ENCODE results near the gene GFPT2.
"Not testable (repeated sequence)": the region's sequence is repeated elsewhere in the genome, so short reads cannot be mapped to it uniquely, and the experiment has no call there.

GFPT2 gene

GRCh38 chr5:180304431-180305375, 48.4 kb downstream of the GFPT2 start:
- DNase-seq (ENCODE audit: low spot score), result no peak

- DNase-seq (ENCODE audit: low spot score), result no peak
Observed at GRCh38 chr5:180304016-180304292, 49.2 kb downstream of the GFPT2 start.

DNA sequence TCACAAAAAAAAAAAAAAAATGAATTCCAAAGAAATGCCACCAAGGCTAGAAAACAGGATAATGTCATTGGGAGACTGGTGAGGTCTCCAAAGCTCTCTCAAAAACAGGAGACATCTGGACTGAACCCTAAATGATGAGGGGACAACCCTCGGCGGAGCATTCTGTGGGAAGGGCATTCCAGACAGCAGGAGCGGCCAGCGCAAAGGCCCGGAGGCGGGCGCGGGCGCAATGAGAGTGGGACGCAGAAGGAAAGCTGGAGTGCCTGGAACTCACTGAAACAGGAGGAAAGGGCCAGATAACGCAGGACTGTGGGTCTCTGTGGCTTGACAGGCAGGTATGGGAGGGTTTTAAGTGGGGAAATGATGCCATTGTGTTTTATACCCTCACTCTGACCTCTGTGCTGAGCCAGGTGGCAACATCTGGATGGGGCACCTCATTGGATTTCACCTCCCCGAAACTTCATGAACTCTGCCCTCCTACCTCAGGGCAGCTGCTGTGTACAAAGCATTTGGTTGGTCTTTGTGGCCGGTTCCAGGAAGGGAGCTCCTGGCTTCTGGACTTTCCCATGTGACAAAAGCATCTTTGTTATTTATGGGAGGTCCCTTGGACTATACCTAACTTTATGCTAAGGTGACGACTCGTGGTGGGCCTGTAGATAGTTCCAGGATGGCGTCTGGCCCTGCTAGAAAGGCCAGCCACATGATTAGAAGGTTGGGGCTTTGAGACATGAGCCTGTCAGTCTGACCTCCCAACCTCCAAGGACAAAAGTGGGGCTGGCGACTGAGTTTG, 49.7 kb downstream of the GFPT2 start:
- no peak for DNase-seq (ENCODE audit: low spot score)

DNA sequence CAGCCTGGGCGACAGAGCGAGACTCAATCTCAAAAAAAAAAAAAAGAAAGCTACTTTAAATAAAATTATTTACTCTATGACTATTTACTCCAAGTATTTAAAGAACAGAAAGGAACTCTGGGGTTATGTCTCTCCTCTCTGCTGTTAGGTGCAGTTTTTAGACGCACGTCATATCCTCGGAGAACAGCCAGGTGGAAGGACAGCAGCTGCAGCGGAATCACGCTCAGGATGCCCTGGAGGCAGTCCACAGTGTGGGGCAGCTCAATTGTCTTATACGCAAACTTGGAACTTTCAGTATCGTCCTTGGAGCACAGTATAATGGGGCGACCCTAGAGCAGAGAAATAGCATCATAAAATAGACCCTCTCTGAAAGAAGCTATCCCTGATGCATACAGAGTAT, 50.9 kb downstream of the GFPT2 start:
- no peak for DNase-seq (ENCODE audit: low spot score)

DNA sequence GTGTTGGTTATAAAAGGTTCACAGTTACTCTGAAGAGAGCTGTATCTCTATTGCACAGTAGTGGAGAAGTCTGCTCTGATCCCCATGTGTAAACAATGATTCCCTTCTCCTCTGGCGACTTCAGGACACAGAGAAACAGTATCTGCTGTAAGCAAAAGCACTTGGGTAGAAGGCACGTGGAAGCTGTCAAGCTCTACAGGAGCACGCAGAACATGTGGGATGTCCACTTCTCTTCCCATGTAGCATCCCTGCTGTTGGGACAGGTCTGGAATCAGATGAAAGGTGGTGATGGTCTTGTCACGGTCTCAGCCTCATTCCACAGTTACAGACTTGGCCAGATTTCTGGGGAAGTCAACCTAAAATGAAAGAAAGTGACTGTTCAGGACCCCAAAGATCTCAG, 51.9 kb downstream of the GFPT2 start:
- no peak for DNase-seq (ENCODE audit: low spot score)

- no peak for DNase-seq (ENCODE audit: low spot score)
Observed at GRCh38 chr5:180299526-180299925, 53.6 kb downstream of the GFPT2 start.

DNA sequence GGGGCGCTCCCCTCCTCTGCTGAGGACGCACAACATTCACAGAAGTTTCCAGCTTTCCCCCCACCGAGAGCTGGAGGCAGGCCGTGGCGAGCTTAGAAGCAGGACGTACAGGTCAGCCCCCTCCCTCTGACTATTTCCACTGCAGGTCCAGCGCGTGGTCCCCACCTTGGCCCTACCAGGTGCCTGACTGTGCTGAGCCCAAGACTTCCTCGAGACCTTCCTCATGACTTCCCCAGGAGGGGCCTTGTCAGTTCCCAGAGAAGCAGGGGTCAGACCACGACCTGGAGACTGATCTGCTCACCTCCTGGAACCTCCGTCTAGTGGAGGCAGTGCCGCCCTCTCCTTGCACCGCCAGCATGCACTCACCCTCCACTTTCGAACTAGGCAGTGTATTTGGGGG, 54.1 kb downstream of the GFPT2 start:
- not testable (repeated sequence) for DNase-seq (ENCODE audit: low spot score)

DNA sequence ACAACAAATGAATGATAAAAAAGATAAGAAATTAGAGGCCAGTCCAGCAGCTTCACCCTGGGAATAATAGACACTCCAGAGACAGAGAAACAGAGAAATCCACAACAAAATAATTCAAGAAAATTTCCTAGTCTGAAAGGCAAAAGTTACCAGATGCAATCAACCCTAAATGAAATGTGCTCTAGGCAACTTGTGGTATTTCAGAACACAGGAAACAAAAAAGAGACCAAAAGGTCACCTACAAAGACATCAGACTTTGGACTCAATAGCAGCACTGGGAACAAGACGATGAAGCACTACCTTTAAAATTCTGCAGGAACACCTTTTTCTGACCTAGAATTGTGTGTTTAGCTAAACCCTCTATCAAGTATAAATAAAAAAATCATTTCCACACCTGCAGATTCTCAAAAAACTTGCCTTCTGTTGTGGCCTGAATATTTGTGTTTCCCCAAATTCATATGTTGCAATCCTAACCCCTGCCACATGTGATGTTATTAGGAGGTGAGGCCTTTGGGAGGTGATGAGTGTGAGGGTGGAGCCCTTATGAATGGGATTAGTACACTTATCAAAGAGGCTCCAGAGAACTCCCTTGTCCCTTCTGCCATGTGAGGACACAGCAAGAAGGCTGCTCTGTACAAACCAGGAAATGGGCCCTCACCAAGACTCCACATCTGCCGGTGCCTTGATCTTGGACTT, 55.4 kb downstream of the GFPT2 start:
- no peak for DNase-seq (ENCODE audit: low spot score)

GRCh38 chr5:180296771-180297170, 56.4 kb downstream of the GFPT2 start:
- no peak for DNase-seq (ENCODE audit: low spot score)

GRCh38 chr5:180294913-180295555, 58.1 kb downstream of the GFPT2 start:
- no peak for DNase-seq (ENCODE audit: low spot score)

DNA sequence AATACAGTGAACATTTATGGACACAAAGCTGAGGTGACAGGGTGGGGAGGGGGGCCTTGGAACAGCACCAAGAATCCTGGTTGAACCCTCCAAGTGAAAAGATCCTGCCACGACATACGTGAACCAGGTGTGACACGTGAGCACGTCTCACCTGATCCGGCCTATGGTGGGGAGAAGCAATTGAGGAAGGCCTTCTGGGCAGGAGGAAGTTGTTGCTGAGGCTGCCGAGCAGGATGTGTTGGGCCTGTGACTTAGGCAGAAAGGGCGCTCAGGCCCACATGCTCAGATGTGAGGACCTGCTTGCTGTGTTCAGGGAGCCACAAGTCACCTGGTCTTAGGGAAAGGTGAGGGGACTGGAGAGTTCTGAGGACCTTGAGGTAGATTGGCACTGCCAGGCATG, 58.7 kb downstream of the GFPT2 start:
- DNase-seq (ENCODE audit: low spot score), result no peak

DNA sequence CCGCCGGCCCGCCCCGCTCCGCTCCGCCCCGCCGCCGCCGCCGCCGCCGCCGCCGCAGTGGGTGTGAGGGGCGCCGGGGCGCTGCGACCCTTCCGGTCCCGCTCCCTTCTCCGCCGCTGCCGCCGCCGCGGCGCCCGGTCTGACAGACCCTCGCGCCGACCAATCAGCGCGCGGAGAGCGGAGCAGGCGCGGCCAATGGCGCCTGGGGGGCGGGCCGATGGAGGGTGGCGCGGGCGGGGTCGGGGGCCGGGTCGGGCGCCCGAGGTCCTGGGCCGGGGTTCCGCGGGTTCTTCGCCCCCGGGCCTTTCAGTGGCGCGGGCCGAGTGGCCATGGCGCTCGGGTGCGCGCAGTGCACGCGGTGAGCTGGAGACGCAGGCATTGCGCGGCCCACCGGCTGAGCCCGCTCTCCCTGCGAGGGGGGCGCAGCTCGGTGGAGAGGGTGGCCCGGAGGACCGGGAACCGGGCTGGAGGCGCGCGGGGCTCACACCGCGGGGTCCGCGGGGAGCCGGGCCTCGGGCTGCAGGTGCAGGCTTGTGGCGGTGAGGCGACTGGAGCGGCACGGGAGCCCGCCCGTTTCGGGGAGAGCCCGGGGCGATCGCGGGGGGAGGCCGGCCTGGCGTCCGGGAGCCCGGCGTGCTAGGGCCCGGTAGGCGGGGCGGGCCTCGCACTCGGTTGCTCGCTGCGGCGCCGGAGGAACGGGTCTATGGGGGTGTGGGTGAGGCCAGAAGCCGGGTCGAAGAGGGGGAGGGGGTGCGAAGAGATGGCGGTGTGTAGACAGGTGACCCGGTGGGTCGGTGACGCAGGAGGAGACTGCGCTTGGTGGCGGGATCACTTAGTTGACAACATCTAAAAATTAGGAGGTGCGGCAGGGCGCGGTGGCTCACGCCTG, 60.9 kb downstream of the GFPT2 start, which contains the start of gene MAPK9:
Gene MAPK9 (minus strand): TSS at position 141 of the 889 bp plus-strand sequence. CDS start 11,522 bp downstream, outside the sequence.
- DNase-seq (ENCODE audit: low spot score), result peak; percentile 94

- peak; percentile 57 for DNase-seq (ENCODE audit: low spot score)
Observed at GRCh38 chr5:180291234-180291940, 61.7 kb downstream of the GFPT2 start.

GRCh38 chr5:180290568-180291233, 62.4 kb downstream of the GFPT2 start:
- no peak for DNase-seq (ENCODE audit: low spot score)

GRCh38 chr5:180289966-180290365, 63.2 kb downstream of the GFPT2 start:
- DNase-seq (ENCODE audit: low spot score), result no peak

GRCh38 chr5:180289433-180289832, 63.7 kb downstream of the GFPT2 start:
- DNase-seq (ENCODE audit: low spot score), result no peak

- no peak for DNase-seq (ENCODE audit: low spot score)
Observed at GRCh38 chr5:180287868-180288267, 65.3 kb downstream of the GFPT2 start.

GRCh38 chr5:180287404-180287803, 65.7 kb downstream of the GFPT2 start:
- DNase-seq (ENCODE audit: low spot score), result no peak

DNA sequence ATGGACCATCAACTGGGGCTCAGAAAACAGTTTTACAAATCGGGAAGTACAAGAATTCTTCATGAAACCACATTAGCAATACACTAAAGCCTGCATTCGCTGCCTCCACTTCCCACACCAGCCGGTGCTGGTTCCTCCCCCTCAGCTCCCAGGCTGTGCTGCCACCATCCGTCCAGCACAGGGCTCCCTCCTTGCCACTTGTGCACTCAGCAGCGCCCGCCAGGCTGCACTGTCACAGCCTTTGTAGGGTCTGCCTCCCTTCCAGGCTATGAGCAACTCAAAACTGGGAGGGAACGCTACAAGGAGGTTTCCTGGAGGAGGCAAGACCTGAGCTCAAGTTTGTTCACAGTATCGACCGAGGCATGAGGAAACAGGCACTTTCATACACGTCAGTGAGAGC, 69.0 kb downstream of the GFPT2 start:
- no peak for DNase-seq (ENCODE audit: low spot score)
